ENCODE results near the gene SART3. TPM values are rescaled to one million over a fixed set of nuclear protein-coding genes. Genes with fewer than 3 reads are reported as not detected.

Gene SART3
- total RNA-seq, 1 donor from 2014 or later = 82.5 TPM

GRCh38 chr12:108602976-108603704 is 42.2 kb upstream of the SART3 start:
- H3K9me3 Mint-ChIP-seq = no peaks in the 10 kb centered on the region
- no peaks in the 10 kb centered on the region for H3K36me3 Mint-ChIP-seq
- TF ChIP-seq CTCF (IDR thresholded peaks at IDR 0.05; ENCODE audit: unreplicated experiment) = no peak
- H3K27me3 Mint-ChIP-seq (ENCODE audit: low read depth) = no peaks in the 10 kb centered on the region
- H3K27ac Mint-ChIP-seq = no peak overlapping the region
- no peak overlapping the region for H3K4me3 Mint-ChIP-seq
- peaks cover 4% of the 10 kb centered on the region for H3K4me1 Mint-ChIP-seq
- no peak for DNase-seq (ENCODE audit: low spot score in 2 of 2, unreplicated experiment in 2 of 2)

DNA sequence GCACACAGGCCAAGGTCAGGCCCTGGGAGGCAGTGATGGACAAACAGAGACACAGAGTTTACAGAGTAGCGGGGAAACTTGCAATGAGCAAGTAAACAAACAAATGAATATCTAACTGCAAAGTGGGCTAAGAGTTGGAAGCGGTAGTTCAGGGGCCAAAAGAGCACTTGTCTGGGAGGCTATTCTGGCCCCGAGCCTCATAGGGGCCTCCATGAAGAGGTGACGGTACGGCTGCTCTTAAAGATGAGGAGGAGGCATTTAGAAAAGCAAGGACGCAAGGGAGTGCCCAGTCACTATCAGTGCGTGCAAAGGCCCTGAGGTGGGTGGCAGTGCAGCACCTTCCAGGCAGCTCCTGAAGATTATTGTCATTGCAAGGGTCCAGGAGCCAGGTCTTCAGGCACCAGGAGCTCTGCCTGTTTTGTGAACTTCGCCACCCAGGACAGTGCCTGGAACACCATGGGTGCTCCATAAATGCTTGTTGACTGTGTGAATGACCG is 41.3 kb upstream of the SART3 start:
- H3K27ac Mint-ChIP-seq = no peak overlapping the region
- no peak for DNase-seq (ENCODE audit: low spot score in 2 of 2, unreplicated experiment in 2 of 2)
- H3K36me3 Mint-ChIP-seq = no peaks in the 10 kb centered on the region
- no peak overlapping the region for H3K4me3 Mint-ChIP-seq
- no peaks in the 10 kb centered on the region for H3K27me3 Mint-ChIP-seq (ENCODE audit: low read depth)
- no peaks in the 10 kb centered on the region for H3K9me3 Mint-ChIP-seq
- no peak for TF ChIP-seq CTCF (IDR thresholded peaks at IDR 0.05; ENCODE audit: unreplicated experiment)
- peaks cover 9% of the 10 kb centered on the region for H3K4me1 Mint-ChIP-seq

GRCh38 chr12:108600702-108601007 is 39.7 kb upstream of the SART3 start:
- no peak overlapping the region for H3K27ac Mint-ChIP-seq

DNA sequence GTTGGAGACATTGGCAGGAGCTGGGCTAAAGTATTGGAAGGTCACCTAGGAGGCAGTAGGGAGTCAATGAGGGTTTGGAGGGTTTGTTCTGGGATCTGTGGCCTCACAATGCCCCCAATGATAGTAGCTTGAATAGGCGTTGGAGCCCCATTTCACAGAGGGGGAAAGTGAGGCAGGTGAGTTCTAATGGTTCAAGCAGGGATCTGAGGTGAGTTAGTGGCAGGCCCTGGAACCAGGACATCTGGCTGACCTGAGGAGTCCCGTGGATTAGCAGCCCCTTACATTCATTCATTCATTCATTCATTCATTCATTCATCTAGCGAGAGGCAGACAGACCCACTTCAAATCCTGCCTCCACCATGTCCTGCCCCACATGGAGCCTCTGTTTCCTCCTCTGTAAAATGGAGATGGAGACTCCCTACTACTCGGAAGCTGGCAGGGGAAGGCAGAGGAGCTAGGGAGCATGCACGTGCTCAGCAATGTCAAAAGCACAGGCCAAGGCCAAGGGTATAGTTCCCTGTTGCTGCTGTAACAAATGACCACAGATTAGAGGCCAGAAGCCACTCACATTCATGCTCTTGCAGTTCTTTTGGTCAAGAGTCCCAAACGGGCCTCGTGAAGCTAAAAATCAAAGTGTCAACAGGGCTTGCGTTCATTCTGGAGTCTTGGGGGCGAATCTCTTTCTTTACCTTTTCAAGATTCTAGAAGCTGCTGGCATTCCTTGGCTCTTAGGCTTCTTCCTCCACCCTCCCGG is 39.2 kb upstream of the SART3 start:
- TF ChIP-seq CTCF (IDR thresholded peaks at IDR 0.05; ENCODE audit: unreplicated experiment) = no peak
- no peak overlapping the region for H3K4me3 Mint-ChIP-seq
- H3K27ac Mint-ChIP-seq = no peak overlapping the region
- H3K36me3 Mint-ChIP-seq = no peaks in the 10 kb centered on the region
- DNase-seq (ENCODE audit: low spot score in 2 of 2, unreplicated experiment in 2 of 2) = no peak
- peaks cover 9% of the 10 kb centered on the region for H3K4me1 Mint-ChIP-seq
- no peaks in the 10 kb centered on the region for H3K27me3 Mint-ChIP-seq (ENCODE audit: low read depth)
- no peaks in the 10 kb centered on the region for H3K9me3 Mint-ChIP-seq

More at GRCh38 chr12:108600702-108601007, 39.7 kb upstream of the SART3 start:
- no peaks in the 10 kb centered on the region for H3K9me3 Mint-ChIP-seq
- no peak for DNase-seq (ENCODE audit: low spot score in 2 of 2, unreplicated experiment in 2 of 2)
- no peaks in the 10 kb centered on the region for H3K27me3 Mint-ChIP-seq (ENCODE audit: low read depth)
- H3K4me1 Mint-ChIP-seq = peaks cover 9% of the 10 kb centered on the region
- no peaks in the 10 kb centered on the region for H3K36me3 Mint-ChIP-seq
- H3K4me3 Mint-ChIP-seq = no peak overlapping the region
- no peak for TF ChIP-seq CTCF (IDR thresholded peaks at IDR 0.05; ENCODE audit: unreplicated experiment)

GRCh38 chr12:108599541-108599940 is 38.6 kb upstream of the SART3 start:
- Mint-ChIP-seq H3K27me3 (ENCODE audit: low read depth) (no peaks in the 10 kb centered on the region), H3K4me3 (no peak overlapping the region), H3K9me3 (no peaks in the 10 kb centered on the region), H3K27ac (no peak overlapping the region), H3K4me1 (peaks cover 9% of the 10 kb centered on the region), H3K36me3 (no peaks in the 10 kb centered on the region)
- no peak for DNase-seq (ENCODE audit: low spot score in 2 of 2, unreplicated experiment in 2 of 2)
- no peak for TF ChIP-seq CTCF (IDR thresholded peaks at IDR 0.05; ENCODE audit: unreplicated experiment)
